Measurements from ENCODE around the gene SERTAD1. TPM values are rescaled to one million over a fixed set of nuclear protein-coding genes. Genes with fewer than 3 reads are reported as not detected.

The SERTAD1 gene
- polyA plus RNA-seq, 3 donors, result 21.0 to 55.9 (median 21.6) TPM

DNA sequence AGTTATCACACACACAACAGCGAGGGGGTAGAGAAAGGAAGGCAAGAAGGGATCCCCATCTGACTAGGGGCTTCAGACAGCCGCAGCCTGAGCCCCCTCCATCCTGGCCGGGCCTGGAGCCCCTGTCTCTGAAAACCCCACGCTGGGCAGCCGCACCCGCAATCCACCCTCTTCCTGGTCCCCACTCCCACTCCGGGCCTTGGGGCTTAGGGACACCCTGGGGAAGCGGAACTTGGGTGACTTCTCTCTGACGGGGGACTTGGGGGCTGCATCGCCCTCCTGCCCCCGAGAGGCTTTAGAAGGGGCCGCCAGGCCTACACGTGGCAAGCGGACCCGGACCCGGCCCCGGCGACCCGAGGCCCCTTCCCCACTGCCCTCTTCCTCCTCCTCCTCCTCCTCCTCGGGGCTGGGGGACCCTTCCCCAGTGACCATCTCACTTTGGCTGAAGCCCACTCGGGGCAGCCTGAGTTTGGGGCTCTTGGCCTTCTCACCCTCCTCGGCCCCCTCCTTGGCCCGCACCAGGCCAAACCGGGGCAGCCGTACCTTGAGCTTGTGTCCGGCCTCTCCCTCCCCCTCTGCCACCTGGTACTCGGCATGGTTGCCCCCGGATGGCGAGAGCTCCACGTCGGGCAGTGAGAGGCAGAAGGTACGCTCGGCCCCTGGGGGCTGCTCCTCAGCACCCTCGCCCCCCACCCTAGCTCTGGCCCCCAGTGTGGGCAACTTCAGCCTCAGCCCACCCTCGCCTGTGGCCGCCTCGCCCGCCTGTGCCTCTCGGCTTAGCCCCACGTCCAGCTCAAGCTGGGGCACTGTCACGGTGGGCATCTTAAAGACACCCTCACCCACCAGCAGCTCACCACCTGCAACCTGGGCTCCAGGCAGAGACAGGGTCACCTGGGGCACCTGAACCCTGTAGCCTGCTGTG lies 31.6 kb downstream of the SERTAD1 start:
- DNase-seq, result no peak
- TF ChIP-seq CTCF (IDR thresholded peaks at IDR 0.05), result no peak
- intact Hi-C loops (cut with micrococcal nuclease), result loop anchor here in 1 of 2 donors (10.0 kb wide), 1 partner anchor 89 kb away; no protein-coding TSS in a partner anchor
- Histone ChIP-seq H3K36me3 (replicated peaks in 1 of 2; ENCODE audit: control insufficient read depth in 1 of 2, insufficient read depth in 2 of 2, low read length in 2 of 2) (no peaks in the 10 kb centered on the region), H3K4me1 (ENCODE audit: control insufficient read depth in 1 of 2, insufficient read depth in 2 of 2, low read length in 2 of 2) (peaks cover 11 to 12% of the 10 kb centered on the region in 2 donors), H3K9ac (ENCODE audit: insufficient read depth, low read length, poor library complexity, severe bottlenecking) (no peak overlapping the region), H4K20me1 (ENCODE audit: insufficient read depth, low read length) (no peaks in the 10 kb centered on the region), H3K4me2 (replicated peaks; ENCODE audit: extremely low read depth, low read length, poor library complexity, severe bottlenecking) (no peak overlapping the region), H3K4me3 (replicated peaks in 1 of 3; ENCODE audit: low read depth in 2 of 3, low read length in 3 of 3) (no peak overlapping the region), H3K27ac (ENCODE audit: low read depth in 1 of 2, low read length in 2 of 2) (no peak overlapping the region), H3K27me3 (ENCODE audit: control insufficient read depth in 2 of 2, insufficient read depth in 2 of 2, low read length in 2 of 2) (no peaks in the 10 kb centered on the region), H2AFZ (ENCODE audit: insufficient read depth, low read depth, low read length, poor library complexity, severe bottlenecking) (no peak overlapping the region), H3K9me3 (replicated peaks in 1 of 2; ENCODE audit: control insufficient read depth in 1 of 2, insufficient read depth in 1 of 2, low read length in 2 of 2) (no peaks in the 10 kb centered on the region), H3K79me2 (ENCODE audit: insufficient read depth, low read length) (no peaks in the 10 kb centered on the region)
- WGBS (ENCODE audit: insufficient coverage), result 97% methylated on average over 19 of the region's 41 CpGs
- no peak overlapping the region for H3K4me3 Mint-ChIP-seq
- no peak overlapping the region for H3K27ac Mint-ChIP-seq
- H3K4me1 Mint-ChIP-seq, result peaks cover 20% of the 10 kb centered on the region
- H3K9me3 Mint-ChIP-seq, result peaks cover 0 to 3% (median 0%) of the 10 kb centered on the region in 7 donors
- peaks cover 1 to 19% (median 9%) of the 10 kb centered on the region in 3 donors for H3K27me3 Mint-ChIP-seq (ENCODE audit: low read depth in 3 of 3)
- H3K36me3 Mint-ChIP-seq, result no peaks in the 10 kb centered on the region

DNA sequence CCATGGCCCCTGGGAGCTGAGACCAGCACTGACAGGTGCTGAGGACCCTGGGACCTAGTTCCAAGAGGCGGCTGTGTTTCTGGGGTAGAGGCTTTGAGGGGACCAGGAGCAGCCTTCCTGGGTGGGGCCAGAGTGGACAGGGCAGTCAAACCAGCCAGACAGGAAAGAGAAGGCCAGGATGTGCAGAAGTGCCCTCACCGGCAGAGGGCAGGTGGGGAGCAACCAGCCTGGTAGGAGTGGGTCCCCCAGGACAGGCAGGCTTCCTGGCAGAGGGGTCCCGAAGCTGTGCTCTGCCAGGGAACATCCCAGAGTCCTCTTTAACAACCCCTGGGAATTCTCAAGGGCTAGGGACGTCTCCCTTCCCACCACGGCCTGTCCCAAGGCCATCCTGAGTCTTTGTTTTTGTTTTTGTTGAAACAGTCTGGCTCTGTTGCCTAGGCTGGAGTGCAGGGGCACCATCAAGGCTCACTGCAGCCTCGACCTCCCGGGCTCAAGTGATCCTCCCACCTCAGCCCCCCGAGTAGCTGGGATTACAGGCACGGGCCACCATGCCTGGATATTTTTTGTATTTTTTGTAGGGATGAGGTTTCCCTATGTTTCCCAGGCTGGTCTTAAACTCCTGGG lies 32.8 kb downstream of the SERTAD1 start:
- Histone ChIP-seq H3K36me3 (replicated peaks in 1 of 2; ENCODE audit: control insufficient read depth in 1 of 2, insufficient read depth in 2 of 2, low read length in 2 of 2) (no peaks in the 10 kb centered on the region), H3K79me2 (ENCODE audit: insufficient read depth, low read length) (no peaks in the 10 kb centered on the region), H3K9ac (ENCODE audit: insufficient read depth, low read length, poor library complexity, severe bottlenecking) (no peak overlapping the region), H3K4me1 (ENCODE audit: control insufficient read depth in 1 of 2, insufficient read depth in 2 of 2, low read length in 2 of 2) (peaks cover 4 to 6% of the 10 kb centered on the region in 2 donors), H3K9me3 (replicated peaks in 1 of 2; ENCODE audit: control insufficient read depth in 1 of 2, insufficient read depth in 1 of 2, low read length in 2 of 2) (no peaks in the 10 kb centered on the region), H3K4me3 (replicated peaks in 1 of 3; ENCODE audit: low read depth in 2 of 3, low read length in 3 of 3) (no peak overlapping the region), H3K4me2 (replicated peaks; ENCODE audit: extremely low read depth, low read length, poor library complexity, severe bottlenecking) (no peak overlapping the region), H3K27ac (ENCODE audit: low read depth in 1 of 2, low read length in 2 of 2) (no peak overlapping the region), H2AFZ (ENCODE audit: insufficient read depth, low read depth, low read length, poor library complexity, severe bottlenecking) (no peak overlapping the region), H3K27me3 (ENCODE audit: control insufficient read depth in 2 of 2, insufficient read depth in 2 of 2, low read length in 2 of 2) (no peaks in the 10 kb centered on the region), H4K20me1 (ENCODE audit: insufficient read depth, low read length) (no peaks in the 10 kb centered on the region)
- H3K4me3 Mint-ChIP-seq, result no peak overlapping the region
- peaks cover 15% of the 10 kb centered on the region for H3K4me1 Mint-ChIP-seq
- H3K27ac Mint-ChIP-seq, result no peak overlapping the region
- peaks cover 1 to 16% (median 5%) of the 10 kb centered on the region in 3 donors for H3K27me3 Mint-ChIP-seq (ENCODE audit: low read depth in 3 of 3)
- peak; percentile 15 for TF ChIP-seq CTCF (IDR thresholded peaks at IDR 0.05)
- intact Hi-C loops (cut with micrococcal nuclease), result loop anchor here in 1 of 2 donors (10.0 kb wide), 1 partner anchor 88 kb away; no protein-coding TSS in a partner anchor
- 71% methylated on average over 5 of the region's 9 CpGs for WGBS (ENCODE audit: insufficient coverage)
- H3K9me3 Mint-ChIP-seq, result peaks cover 0 to 2% (median 0%) of the 10 kb centered on the region in 7 donors
- no peaks in the 10 kb centered on the region for H3K36me3 Mint-ChIP-seq
- DNase-seq, result no peak
